Activated T-helper 1 cell treated with anti-CD3 and anti-CD28 coated beads, Interleukin-12 subunit alpha, Interleukin-12 subunit beta, Interleukin-2, Interleukin-4 antibody, amounts not matched to agents 30 ng/mL and 10 ng/mL and 1 ng/mL, durations not matched to agents 14 hours and 24 hours and 36 hours (primary cell): ENCODE measurements around the gene PRL. TPM values are rescaled to one million over a fixed set of nuclear protein-coding genes. Genes with fewer than 3 reads are reported as not detected.

Source experiments
- DNase-seq: peaks from one replicate; pipeline ENCODE4 v3.0.0; 2021; ENCODE audit warnings: low spot score
- H3K27ac Mint-ChIP-seq: one replicate; pipeline ENCODE4 v1.8.0; 2021; ENCODE audit warnings: mild to moderate bottlenecking, mixed read lengths
- H3K27me3 Mint-ChIP-seq: one replicate; pipeline ENCODE4 v1.8.0; 2022; ENCODE audit warnings: mild to moderate bottlenecking, moderate library complexity, mixed read lengths; ENCODE audit not compliant: insufficient read depth
- H3K36me3 Mint-ChIP-seq: one replicate; pipeline ENCODE4 v1.8.0; 2021; ENCODE audit warnings: low read depth, mixed read lengths
- H3K4me1 Mint-ChIP-seq: one replicate; pipeline ENCODE4 v1.8.0; 2021; ENCODE audit warnings: low read depth, mixed read lengths
- H3K4me3 Mint-ChIP-seq: one replicate; pipeline ENCODE4 v1.8.0; 2021; ENCODE audit warnings: mild to moderate bottlenecking, moderate library complexity, mixed read lengths
- H3K9me3 Mint-ChIP-seq: one replicate; pipeline ENCODE4 v1.8.0; 2021; ENCODE audit warnings: mixed read lengths
- intact Hi-C: fragments of 100-400 bp; cut with micrococcal nuclease; formaldehyde crosslinking; loops from one replicate; pipeline ENCODE4 v1.15.1; 2024
- total RNA-seq: library from RNA; stranded (reverse); gene quantifications from 2 replicates; pipeline ENCODE4 v1.2.3, GENCODE V29; 2022

PRL gene
- total RNA-seq, 1 donor from 2014 or later = not detected

- intact Hi-C loops = no loop called here
Measured at GRCh38 chr6:22240025-22240424, 56.8 kb downstream of the PRL start.

GRCh38 chr6:22239261-22239921 is 57.4 kb downstream of the PRL start:
- H3K27ac Mint-ChIP-seq = no peak overlapping the region
- intact Hi-C loops = no loop called here
- no peak overlapping the region for H3K4me3 Mint-ChIP-seq
- no peaks in the 10 kb centered on the region for H3K27me3 Mint-ChIP-seq
- peaks cover 17% of the 10 kb centered on the region for H3K9me3 Mint-ChIP-seq
- H3K4me1 Mint-ChIP-seq = no peaks in the 10 kb centered on the region
- no peaks in the 10 kb centered on the region for H3K36me3 Mint-ChIP-seq
- no peak for DNase-seq

More at GRCh38 chr6:22240025-22240424, 56.8 kb downstream of the PRL start:
- no peaks in the 10 kb centered on the region for H3K36me3 Mint-ChIP-seq
- H3K4me3 Mint-ChIP-seq = no peak overlapping the region
- H3K27me3 Mint-ChIP-seq = no peaks in the 10 kb centered on the region
- no peaks in the 10 kb centered on the region for H3K4me1 Mint-ChIP-seq
- DNase-seq = no peak
- peaks cover 17% of the 10 kb centered on the region for H3K9me3 Mint-ChIP-seq
- H3K27ac Mint-ChIP-seq = no peak overlapping the region

GRCh38 chr6:22238861-22239260 is 58.0 kb downstream of the PRL start:
- intact Hi-C loops = no loop called here
- no peak for DNase-seq
- no peaks in the 10 kb centered on the region for H3K36me3 Mint-ChIP-seq
- H3K27me3 Mint-ChIP-seq = no peaks in the 10 kb centered on the region
- peaks cover 13% of the 10 kb centered on the region for H3K9me3 Mint-ChIP-seq
- H3K27ac Mint-ChIP-seq = no peak overlapping the region
- no peak overlapping the region for H3K4me3 Mint-ChIP-seq
- no peaks in the 10 kb centered on the region for H3K4me1 Mint-ChIP-seq

GRCh38 chr6:22237526-22237925 is 59.3 kb downstream of the PRL start:
- intact Hi-C loops = no loop called here
- H3K4me3 Mint-ChIP-seq = no peak overlapping the region
- H3K27me3 Mint-ChIP-seq = no peaks in the 10 kb centered on the region
- no peaks in the 10 kb centered on the region for H3K4me1 Mint-ChIP-seq
- H3K9me3 Mint-ChIP-seq = peaks cover under 1% of the 10 kb centered on the region
- DNase-seq = no peak
- H3K36me3 Mint-ChIP-seq = no peaks in the 10 kb centered on the region
- no peak overlapping the region for H3K27ac Mint-ChIP-seq
